Measurements from ENCODE around the gene ADARB1. TPM values are rescaled to one million over a fixed set of nuclear protein-coding genes. Genes with fewer than 3 reads are reported as not detected.
A peak's percentile ranks its signal among the peaks of the same experiment; 100 is the strongest.

Gene ADARB1
- total and polyA plus RNA-seq, 2 of the 4 experiments (the other 2 are of a cell fraction) = 39.8 to 47.3 TPM

DNA sequence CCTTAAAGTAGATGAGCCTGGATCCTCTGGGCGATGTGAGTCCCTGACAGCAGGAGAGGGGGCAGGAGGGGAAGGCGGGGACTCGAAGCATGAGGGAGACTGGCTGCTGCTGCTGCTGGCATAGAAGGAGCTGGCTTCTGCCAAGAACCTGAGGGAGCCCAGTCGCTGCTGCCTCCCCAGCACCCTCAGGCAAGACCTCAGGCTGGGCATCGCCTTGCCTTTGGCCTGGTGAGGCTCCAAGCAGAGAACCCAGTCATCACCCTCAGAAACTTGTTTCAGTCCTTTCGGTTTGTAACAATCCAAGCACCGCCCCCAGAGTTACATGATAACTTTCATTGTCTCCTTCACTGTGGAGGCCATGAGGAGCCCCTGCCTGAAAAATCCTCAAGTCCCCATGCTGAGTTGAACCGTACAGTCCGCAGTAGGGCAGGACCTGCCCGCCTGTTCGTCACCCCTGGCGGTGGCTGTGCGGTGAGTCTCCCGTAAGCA lies 174.6 kb downstream of the ADARB1 start:
- 17% methylated on average over 6 of the region's 14 CpGs; no CpG with 5 or more reads in 1 of the 2 experiments for WGBS, 2 experiments (ENCODE audit: extremely low coverage in 2 of 2, insufficient read length in 1 of 2)
- no TSS peak for BruUV-seq (replicated peaks)
- ChIA-PET POLR2A (ENCODE audit: unreplicated experiment) (interaction anchor here (0.7 kb wide), 1 partner anchor 261 kb away, joined by 3 read pairs; no protein-coding TSS in a partner anchor), CTCF (interaction anchor here (1.1 to 2.3 kb wide), 2 partner anchors 109 to 112 kb away, joined by 4 to 6 read pairs; no protein-coding TSS in a partner anchor)
- no peak overlapping the region for H4K5ac ChIP-seq (ENCODE audit: low read depth, low read length)
- no peak overlapping the region for H2AK5ac ChIP-seq (ENCODE audit: low read depth, low read length)
- peaks cover 4% of the 10 kb centered on the region for H3K4me1 ChIP-seq (ENCODE audit: control insufficient read depth, insufficient read depth, low read length)
- H3K14ac ChIP-seq (replicated peaks; ENCODE audit: low read depth, low read length) = no peak overlapping the region
- H2AFZ ChIP-seq (replicated peaks; ENCODE audit: low read length, poor library complexity) = peak overlapping the region; percentile 91
- H4K20me1 ChIP-seq (ENCODE audit: insufficient read depth, low read length) = no peaks in the 10 kb centered on the region
- H3K4ac ChIP-seq (ENCODE audit: low read depth, low read length) = no peak overlapping the region
- no peaks in the 10 kb centered on the region for H3K9me1 ChIP-seq (ENCODE audit: insufficient read depth, low read length)
- H3K27ac ChIP-seq (ENCODE audit: insufficient read depth, low read length) = no peak overlapping the region
- no peak for TF ChIP-seq MXI1 (IDR thresholded peaks at IDR 0.05; ENCODE audit: borderline replicate concordance, low read depth, low read length)
- no peak for TF ChIP-seq BHLHE40 (IDR thresholded peaks at IDR 0.05; ENCODE audit: low read depth, low read length)
- TF ChIP-seq, protein P1, sequence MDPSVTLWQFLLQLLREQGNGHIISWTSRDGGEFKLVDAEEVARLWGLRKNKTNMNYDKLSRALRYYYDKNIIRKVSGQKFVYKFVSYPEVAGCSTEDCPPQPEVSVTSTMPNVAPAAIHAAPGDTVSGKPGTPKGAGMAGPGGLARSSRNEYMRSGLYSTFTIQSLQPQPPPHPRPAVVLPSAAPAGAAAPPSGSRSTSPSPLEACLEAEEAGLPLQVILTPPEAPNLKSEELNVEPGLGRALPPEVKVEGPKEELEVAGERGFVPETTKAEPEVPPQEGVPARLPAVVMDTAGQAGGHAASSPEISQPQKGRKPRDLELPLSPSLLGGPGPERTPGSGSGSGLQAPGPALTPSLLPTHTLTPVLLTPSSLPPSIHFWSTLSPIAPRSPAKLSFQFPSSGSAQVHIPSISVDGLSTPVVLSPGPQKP (IDR thresholded peaks at IDR 0.05; ENCODE audit: borderline replicate concordance, low read depth, low read length) = no peak
- no peak for TF ChIP-seq NFE2L2 (IDR thresholded peaks at IDR 0.05; ENCODE audit: low read depth, low read length)
- TF ChIP-seq, protein P2, sequence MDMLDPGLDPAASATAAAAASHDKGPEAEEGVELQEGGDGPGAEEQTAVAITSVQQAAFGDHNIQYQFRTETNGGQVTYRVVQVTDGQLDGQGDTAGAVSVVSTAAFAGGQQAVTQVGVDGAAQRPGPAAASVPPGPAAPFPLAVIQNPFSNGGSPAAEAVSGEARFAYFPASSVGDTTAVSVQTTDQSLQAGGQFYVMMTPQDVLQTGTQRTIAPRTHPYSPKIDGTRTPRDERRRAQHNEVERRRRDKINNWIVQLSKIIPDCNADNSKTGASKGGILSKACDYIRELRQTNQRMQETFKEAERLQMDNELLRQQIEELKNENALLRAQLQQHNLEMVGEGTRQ (IDR thresholded peaks at IDR 0.05; ENCODE audit: low read depth, low read length) = no peak
- TF ChIP-seq MAFK (IDR thresholded peaks at IDR 0.05; ENCODE audit: low read depth, low read length) = no peak
- no peak for TF ChIP-seq RAD21 (IDR thresholded peaks at IDR 0.05; ENCODE audit: low read length)
- TF ChIP-seq CEBPB (IDR thresholded peaks at IDR 0.05; ENCODE audit: low read depth, low read length) = no peak
- TF ChIP-seq, protein P3, sequence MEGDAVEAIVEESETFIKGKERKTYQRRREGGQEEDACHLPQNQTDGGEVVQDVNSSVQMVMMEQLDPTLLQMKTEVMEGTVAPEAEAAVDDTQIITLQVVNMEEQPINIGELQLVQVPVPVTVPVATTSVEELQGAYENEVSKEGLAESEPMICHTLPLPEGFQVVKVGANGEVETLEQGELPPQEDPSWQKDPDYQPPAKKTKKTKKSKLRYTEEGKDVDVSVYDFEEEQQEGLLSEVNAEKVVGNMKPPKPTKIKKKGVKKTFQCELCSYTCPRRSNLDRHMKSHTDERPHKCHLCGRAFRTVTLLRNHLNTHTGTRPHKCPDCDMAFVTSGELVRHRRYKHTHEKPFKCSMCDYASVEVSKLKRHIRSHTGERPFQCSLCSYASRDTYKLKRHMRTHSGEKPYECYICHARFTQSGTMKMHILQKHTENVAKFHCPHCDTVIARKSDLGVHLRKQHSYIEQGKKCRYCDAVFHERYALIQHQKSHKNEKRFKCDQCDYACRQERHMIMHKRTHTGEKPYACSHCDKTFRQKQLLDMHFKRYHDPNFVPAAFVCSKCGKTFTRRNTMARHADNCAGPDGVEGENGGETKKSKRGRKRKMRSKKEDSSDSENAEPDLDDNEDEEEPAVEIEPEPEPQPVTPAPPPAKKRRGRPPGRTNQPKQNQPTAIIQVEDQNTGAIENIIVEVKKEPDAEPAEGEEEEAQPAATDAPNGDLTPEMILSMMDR (conservative IDR thresholded peaks at IDR 0.05; ENCODE audit: low read depth, low read length) = no peak
- TF ChIP-seq CHD1 (IDR thresholded peaks at IDR 0.05; ENCODE audit: low read depth, low read length) = no peak
- no peak for TF ChIP-seq RFX5 (IDR thresholded peaks at IDR 0.05; ENCODE audit: low read depth, low read length)
- no peak for TF ChIP-seq MAZ (IDR thresholded peaks at IDR 0.05; ENCODE audit: borderline replicate concordance, low read depth, low read length)
- TF ChIP-seq POLR2A (IDR thresholded peaks at IDR 0.05; ENCODE audit: low read depth, low read length) = no peak
- no peak for TF ChIP-seq SMC3 (IDR thresholded peaks at IDR 0.05; ENCODE audit: low read depth, low read length)
- no peak for TF ChIP-seq RCOR1 (IDR thresholded peaks at IDR 0.05; ENCODE audit: insufficient replicate concordance, low read length)
- TF ChIP-seq FOS (IDR thresholded peaks at IDR 0.05; ENCODE audit: low read depth, low read length) = no peak
- peak overlapping the region; percentile 57 for H3K4me2 ChIP-seq (ENCODE audit: low read depth, low read length)
- peak overlapping the region; percentile 2; the same call in 1 of the 2 replicates for H3K4me3 ChIP-seq (ENCODE audit: insufficient read depth, low read depth, low read length)
- no peak overlapping the region for H2BK20ac ChIP-seq (ENCODE audit: low read depth, low read length)
- H3K36me3 ChIP-seq (ENCODE audit: control insufficient read depth, insufficient read depth, low read length) = no peaks in the 10 kb centered on the region
- H3K9ac ChIP-seq (ENCODE audit: low read depth, low read length) = no peak overlapping the region
- peaks cover 22% of the 10 kb centered on the region for H3K27me3 ChIP-seq (ENCODE audit: control insufficient read depth, insufficient read depth, low read length)
- in situ Hi-C loops (cut with MboI; ENCODE audit: low sequenced_read_pairs) (no loop called here), intact Hi-C loops (cut with micrococcal nuclease) (no loop called here), dilution Hi-C loops (cut with HindIII; ENCODE audit: low sequenced_read_pairs, unreplicated experiment) (no loop called here)
- peak overlapping the region; percentile 21; the same call in 1 of the 2 replicates for H3K23ac ChIP-seq (ENCODE audit: low read depth, low read length)
- no peaks in the 10 kb centered on the region for H3K79me1 ChIP-seq (ENCODE audit: low read depth in 1 of 2, low read length in 2 of 2)
- peaks cover 14% of the 10 kb centered on the region for H3K9me3 ChIP-seq (ENCODE audit: control insufficient read depth, insufficient read depth, low read length)
- no peak overlapping the region for H2BK15ac ChIP-seq (ENCODE audit: low read depth, low read length)
- peak; percentile 15 for DNase-seq
- H3K56ac ChIP-seq (ENCODE audit: extremely low read depth, insufficient read depth, low read length) = no peak overlapping the region
- H4K8ac ChIP-seq (ENCODE audit: low read depth in 2 of 2, low read length in 2 of 2) = no peak overlapping the region
- no peak overlapping the region for H2BK120ac ChIP-seq (ENCODE audit: low read depth, low read length)
- no peak overlapping the region for H4K91ac ChIP-seq (ENCODE audit: insufficient read depth, low read depth, low read length)
- ATAC-seq (ENCODE audit: low read depth) = peak; percentile 68
- peak overlapping the region; percentile 12 for H2AK9ac ChIP-seq (replicated peaks; ENCODE audit: low read depth, low read length, poor library complexity)
- no peak overlapping the region for H3K18ac ChIP-seq (ENCODE audit: low read depth, low read length)
- H2BK5ac ChIP-seq (ENCODE audit: low read depth, low read length, poor library complexity, severe bottlenecking) = no peak overlapping the region

All from IMR-90 (cell line).